HEK293 (cell line): ENCODE measurements around the gene TBC1D22A.

Experiments used
- CTCF ChIA-PET: fragments of 350-600 bp; formaldehyde crosslinking; extraction: SDS; loops from one replicate; lab custom pipeline; 2021; ENCODE audit warnings: antibody characterized with exemption; lab: Yijun Ruan, JAX
- POLR2A ChIA-PET: fragments of 300-600 bp; formaldehyde crosslinking; extraction: SDS; loops from one replicate; lab custom pipeline; 2020; ENCODE audit warnings: antibody characterized with exemption, inconsistent platforms; lab: Yijun Ruan, JAX
- H3K27ac ChIP-seq: fragments of 200-500 bp; sonication (Bioruptor generic); 2 replicates; pipeline ENCODE4 v1.5.1; 2014; ENCODE audit warnings: low read depth, low read length, control low read depth, inconsistent platforms; ENCODE audit errors: extremely low read depth
- H3K36me3 ChIP-seq, 2 experiments: fragments of 200-500 bp in 1 of 2; sonication (Bioruptor generic) in 1 of 2; 1 replicate in 1 of 2; 2 replicates in 1 of 2; pipeline ENCODE4 v1.5.1; 2014 to 2017; ENCODE audit warnings: inconsistent platforms in 2 of 2, low read length in 2 of 2; ENCODE audit not compliant: control insufficient read depth in 2 of 2, insufficient read depth in 1 of 2
- H3K4me1 ChIP-seq: fragments of 200-500 bp; sonication (Bioruptor generic); 2 replicates; pipeline ENCODE4 v1.5.1; 2014; ENCODE audit warnings: mild to moderate bottlenecking, low read length, inconsistent platforms; ENCODE audit not compliant: control insufficient read depth, insufficient read depth
- H3K4me3 ChIP-seq: 2 replicates; pipeline ENCODE4 v1.5.1; 2011; ENCODE audit warnings: low read depth, mild to moderate bottlenecking, control low read depth, low read length, moderate library complexity
- H3K9me3 ChIP-seq: fragments of 200-500 bp; sonication (Bioruptor generic); 2 replicates; pipeline ENCODE4 v1.5.1; 2014; ENCODE audit warnings: low read depth, low read length, inconsistent platforms; ENCODE audit not compliant: control insufficient read depth, insufficient read depth
- BCL6B ChIP-seq: fragments of 450-650 bp; formaldehyde crosslinking; IDR thresholded peaks from 2 replicates; pipeline ENCODE4 v1.5.1; 2017; ENCODE audit warnings: missing biosample characterization, missing genetic modification characterization
- KLF1 ChIP-seq: fragments of 450-650 bp; formaldehyde crosslinking; IDR thresholded peaks from 2 replicates; pipeline ENCODE4 v1.5.1; 2016; ENCODE audit warnings: missing biosample characterization, missing genetic modification characterization
- PATZ1 ChIP-seq: fragments of 450-650 bp; formaldehyde crosslinking; IDR thresholded peaks from 2 replicates; pipeline ENCODE4 v1.5.1; 2016; ENCODE audit warnings: missing biosample characterization, missing genetic modification characterization
- WT1 ChIP-seq: fragments of 450-650 bp; formaldehyde crosslinking; IDR thresholded peaks from 2 replicates; pipeline ENCODE4 v1.5.1; 2016; ENCODE audit warnings: missing biosample characterization, missing genetic modification characterization
- ZBTB8A ChIP-seq: fragments of 450-650 bp; formaldehyde crosslinking; IDR thresholded peaks from 2 replicates; pipeline ENCODE4 v1.5.1; 2016; ENCODE audit warnings: missing biosample characterization, missing genetic modification characterization
- ZFHX2 ChIP-seq: fragments of 450-650 bp; formaldehyde crosslinking; conservative IDR thresholded peaks from 2 replicates; pipeline ENCODE4 v1.5.1; 2016; ENCODE audit warnings: missing biosample characterization, missing genetic modification characterization
- ZNF169 ChIP-seq: fragments of 450-650 bp; formaldehyde crosslinking; IDR thresholded peaks from 2 replicates; pipeline ENCODE4 v1.5.1; 2016; ENCODE audit warnings: missing biosample characterization, missing genetic modification characterization
- ZNF174 ChIP-seq: fragments of 450-650 bp; formaldehyde crosslinking; IDR thresholded peaks from 2 replicates; pipeline ENCODE4 v1.5.0; 2017; ENCODE audit warnings: missing biosample characterization, mild to moderate bottlenecking, missing genetic modification characterization
- ZNF24 ChIP-seq: fragments of 450-650 bp; formaldehyde crosslinking; IDR thresholded peaks from 2 replicates; pipeline ENCODE4 v1.5.1; 2016; ENCODE audit warnings: missing biosample characterization, missing genetic modification characterization
- ZNF341 ChIP-seq: fragments of 450-650 bp; formaldehyde crosslinking; IDR thresholded peaks from 2 replicates; pipeline ENCODE4; 2016; ENCODE audit warnings: low read depth, missing biosample characterization, missing genetic modification characterization
- ZNF544 ChIP-seq: fragments of 450-650 bp; formaldehyde crosslinking; IDR thresholded peaks from 2 replicates; pipeline ENCODE4 v1.5.0; 2017; ENCODE audit warnings: missing biosample characterization, missing genetic modification characterization
- ZNF558 ChIP-seq: fragments of 450-650 bp; formaldehyde crosslinking; IDR thresholded peaks from 2 replicates; pipeline ENCODE4 v1.5.1; 2016; ENCODE audit warnings: missing biosample characterization, missing genetic modification characterization
- ZNF664 ChIP-seq: fragments of 450-650 bp; formaldehyde crosslinking; IDR thresholded peaks from 2 replicates; pipeline ENCODE4 v1.5.1; 2016; ENCODE audit warnings: missing biosample characterization, missing genetic modification characterization
- ZNF792 ChIP-seq: fragments of 450-650 bp; formaldehyde crosslinking; IDR thresholded peaks from 2 replicates; pipeline ENCODE4 v1.5.1; 2016; ENCODE audit warnings: missing biosample characterization, missing genetic modification characterization
- ZNF830 ChIP-seq: fragments of 450-650 bp; IDR thresholded peaks from 2 replicates; pipeline ENCODE4 v1.5.0; 2018; ENCODE audit warnings: missing biosample characterization, missing genetic modification characterization, low read depth, mild to moderate bottlenecking, moderate library complexity
- ZNF837 ChIP-seq: fragments of 450-650 bp; formaldehyde crosslinking; IDR thresholded peaks from 2 replicates; pipeline ENCODE4 v1.5.1; 2016; ENCODE audit warnings: missing biosample characterization, missing genetic modification characterization

TBC1D22A gene

DNA sequence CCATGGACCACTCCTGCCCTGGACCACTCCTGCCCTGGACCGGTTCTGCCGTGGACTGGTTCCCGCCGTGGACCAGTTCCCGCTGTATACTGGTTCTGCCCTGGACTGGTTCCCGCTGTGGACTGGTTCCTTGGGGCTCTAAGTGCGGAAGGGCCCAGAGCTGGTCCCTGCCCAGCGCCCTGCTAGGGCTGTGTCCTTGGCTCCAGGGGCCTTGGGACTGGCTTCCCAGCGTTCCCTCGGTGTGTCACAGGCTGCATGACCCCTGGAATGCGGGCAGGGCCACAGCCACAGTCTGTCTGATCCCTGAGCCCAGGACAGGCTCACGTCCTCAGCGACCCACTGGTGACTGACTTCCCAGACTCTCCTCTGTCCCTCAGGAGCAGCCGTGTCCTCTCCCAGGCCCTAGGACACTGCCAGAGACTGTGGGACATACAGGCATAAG lies 412.2 kb downstream of the TBC1D22A start (continued):
- TF ChIP-seq PATZ1 (tag by site-specific recombination): no peak
- TF ChIP-seq ZNF169 (tag by site-specific recombination): no peak
- no peak for TF ChIP-seq ZNF837 (tag by site-specific recombination)
- no peak for TF ChIP-seq WT1 (tag by site-specific recombination)
- TF ChIP-seq ZNF24: no peak
- no peak for TF ChIP-seq ZBTB8A (tag by site-specific recombination)
- TF ChIP-seq, all 188 proteins: peak for 0

DNA sequence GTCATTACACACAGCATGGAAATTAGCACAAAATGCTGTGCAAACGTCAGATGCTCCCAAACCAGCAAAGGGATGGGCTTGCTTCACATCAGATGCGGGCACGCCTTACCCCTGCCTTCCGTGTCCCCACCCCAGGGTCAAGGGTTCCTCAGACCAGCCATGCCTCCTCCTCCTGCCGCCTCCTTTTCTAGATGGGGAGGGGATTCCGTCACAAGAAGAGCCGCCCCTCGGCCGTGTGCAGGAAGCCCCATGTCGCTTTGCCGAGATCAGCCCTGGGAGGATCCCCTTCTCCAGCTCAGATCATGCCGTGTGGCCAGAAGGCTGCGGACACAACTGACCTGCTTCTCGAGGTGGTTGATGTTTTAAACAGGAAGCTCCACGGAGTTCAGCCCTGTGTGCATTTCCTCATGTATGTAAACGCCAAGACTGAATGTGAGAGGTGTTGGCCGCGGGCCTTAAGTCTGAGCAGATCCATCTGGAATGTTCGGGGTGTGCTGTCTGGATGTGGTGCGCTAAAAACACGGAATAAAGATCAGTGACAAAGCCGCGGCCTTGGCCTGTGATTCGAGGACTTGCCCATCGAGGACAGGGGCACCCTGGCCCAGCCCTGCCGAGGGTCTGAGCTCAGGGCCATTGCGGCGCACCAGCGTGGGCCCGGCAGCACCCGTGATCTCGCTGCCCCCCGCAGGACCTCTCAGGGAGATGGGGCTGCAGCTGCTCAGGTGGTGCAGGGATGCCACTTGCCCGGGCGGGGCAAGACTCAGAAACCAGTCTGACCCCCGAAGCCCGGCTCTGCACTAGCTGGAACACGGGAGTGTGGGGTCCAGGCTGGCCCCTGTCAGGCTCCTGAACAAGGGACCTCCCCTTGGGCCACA lies 412.9 kb downstream of the TBC1D22A start:
- no peak overlapping the region for H3K4me3 ChIP-seq
- peaks cover 0 to 2% of the 10 kb centered on the region in 2 experiments; a peak in 1 of 3 replicates for H3K36me3 ChIP-seq
- no peak overlapping the region for H3K27ac ChIP-seq
- POLR2A ChIA-PET: no interaction called here
- CTCF ChIA-PET: interaction anchor here (1.3 kb wide), 1 partner anchor 373 kb away, joined by 5 read pairs; no protein-coding TSS in a partner anchor
- H3K4me1 ChIP-seq: no peaks in the 10 kb centered on the region
- no peak for TF ChIP-seq ZNF664 (tag by site-specific recombination)
- TF ChIP-seq ZNF341 (tag by site-specific recombination): peak; percentile 16; the same call in 1 of the 2 replicates
- no peaks in the 10 kb centered on the region for H3K9me3 ChIP-seq

- CTCF ChIA-PET: interaction anchor here (1.3 kb wide), 1 partner anchor 373 kb away, joined by 5 read pairs; no protein-coding TSS in a partner anchor
- TF ChIP-seq BCL6B (no peak), KLF1 (tag by site-specific recombination) (peak; percentile 87)
- no peak overlapping the region for H3K4me3 ChIP-seq
- H3K9me3 ChIP-seq: no peaks in the 10 kb centered on the region
- no peak overlapping the region for H3K27ac ChIP-seq
- no peaks in the 10 kb centered on the region for H3K4me1 ChIP-seq
- peaks cover 0 to 2% of the 10 kb centered on the region in 2 experiments; a peak in 1 of 3 replicates for H3K36me3 ChIP-seq
- POLR2A ChIA-PET: no interaction called here
Measured at GRCh38 chr22:47176026-47176389, 413.6 kb downstream of the TBC1D22A start.

GRCh38 chr22:47176573-47177333 lies 414.3 kb downstream of the TBC1D22A start:
- TF ChIP-seq ZNF544: no peak
- TF ChIP-seq ZNF558 (tag by site-specific recombination): no peak
- TF ChIP-seq ZNF174 (tag by site-specific recombination): no peak
- no peak for TF ChIP-seq ZNF792 (tag by site-specific recombination)
- no peak for TF ChIP-seq ZNF830
- no peak for TF ChIP-seq ZFHX2 (tag by site-specific recombination)
- peaks cover 0 to 2% of the 10 kb centered on the region in 2 experiments; a peak in 1 of 3 replicates for H3K36me3 ChIP-seq
- ChIA-PET POLR2A (no interaction called here), CTCF (no interaction called here)
- no peak overlapping the region for H3K4me3 ChIP-seq
- H3K4me1 ChIP-seq: no peaks in the 10 kb centered on the region
- no peaks in the 10 kb centered on the region for H3K9me3 ChIP-seq
- no peak overlapping the region for H3K27ac ChIP-seq
